SK-N-SH treated with all-trans-retinoic acid at 6 μM for 48 hours (cell line): ENCODE data around the gene OR4F15.

ENCODE experiments used
- ATAC-seq: fragments of 200-7000 bp; cut with Tn5 transposase; 3 replicates; pipeline ENCODE4 v1.9.1; 2020; ENCODE audit warnings: mild to moderate bottlenecking, moderate library complexity
- ARNTL ChIP-seq: fragments of 450-650 bp; formaldehyde crosslinking; IDR thresholded peaks from 2 replicates; pipeline ENCODE4 v1.5.0; 2020; ENCODE audit warnings: low read depth, mild to moderate bottlenecking, moderate library complexity, borderline replicate concordance
- BACH2 ChIP-seq: fragments of 250-450 bp; sonication (Bioruptor Pico); IDR thresholded peaks from 2 replicates; pipeline ENCODE4 v1.9.0; 2021; ENCODE audit warnings: mild to moderate bottlenecking, borderline replicate concordance
- CREB5 ChIP-seq: fragments of 250-450 bp; sonication (Bioruptor Pico); IDR thresholded peaks from 2 replicates; pipeline ENCODE4 v1.5.1; 2020; ENCODE audit warnings: low read depth, mild to moderate bottlenecking, moderate library complexity
- CSDC2 ChIP-seq: fragments of 250-450 bp; sonication (Bioruptor Pico); IDR thresholded peaks from 2 replicates; pipeline ENCODE4 v1.5.0; 2020; ENCODE audit warnings: mild to moderate bottlenecking, moderate library complexity
- CSRNP3 ChIP-seq: fragments of 250-450 bp; sonication (Bioruptor Pico); IDR thresholded peaks from 2 replicates; pipeline ENCODE4 v1.5.1; 2021; ENCODE audit warnings: mild to moderate bottlenecking, moderate library complexity
- ESRRG ChIP-seq: fragments of 250-450 bp; sonication (Bioruptor Pico); IDR thresholded peaks from 2 replicates; pipeline ENCODE4 v1.6.1; 2021; ENCODE audit warnings: mild to moderate bottlenecking
- GLIS3 ChIP-seq: fragments of 250-450 bp; sonication (Bioruptor Pico); IDR thresholded peaks from 2 replicates; pipeline ENCODE4 v1.5.0; 2020; ENCODE audit warnings: mild to moderate bottlenecking, moderate library complexity
- ISL1 ChIP-seq: fragments of 250-450 bp; sonication (Bioruptor Pico); IDR thresholded peaks from 2 replicates; pipeline ENCODE4 v2.1.2; 2022; ENCODE audit warnings: mild to moderate bottlenecking, moderate library complexity
- OSR1 ChIP-seq: fragments of 250-450 bp; sonication (Bioruptor Pico); IDR thresholded peaks from 2 replicates; pipeline ENCODE4 v1.8.0; 2022; ENCODE audit warnings: moderate library complexity, mild to moderate bottlenecking, inconsistent platforms
- PPARA ChIP-seq: fragments of 250-450 bp; sonication (Bioruptor Pico); IDR thresholded peaks from 2 replicates; pipeline ENCODE4 v1.5.0; 2020; ENCODE audit warnings: mild to moderate bottlenecking, borderline replicate concordance
- RARB ChIP-seq: fragments of 250-450 bp; sonication (Bioruptor Pico); IDR thresholded peaks from 2 replicates; pipeline ENCODE4 v1.8.0; 2021; ENCODE audit warnings: mild to moderate bottlenecking, moderate library complexity
- SNAI2 ChIP-seq: fragments of 250-450 bp; sonication (Bioruptor Pico); IDR thresholded peaks from 2 replicates; pipeline ENCODE4 v1.5.0; 2020; ENCODE audit warnings: mild to moderate bottlenecking, moderate library complexity
- TCF4 ChIP-seq: fragments of 250-450 bp; sonication (Bioruptor Pico); IDR thresholded peaks from 2 replicates; pipeline ENCODE4 v1.8.0; 2021; ENCODE audit warnings: mild to moderate bottlenecking, moderate library complexity, borderline replicate concordance
- TOX ChIP-seq: fragments of 250-450 bp; sonication (Bioruptor Pico); IDR thresholded peaks from 2 replicates; pipeline ENCODE4 v1.8.0; 2021; ENCODE audit warnings: mild to moderate bottlenecking, moderate library complexity, borderline replicate concordance
- TSHZ2 ChIP-seq: fragments of 250-450 bp; sonication (Bioruptor Pico); IDR thresholded peaks from 2 replicates; pipeline ENCODE4 v1.5.0; 2020; ENCODE audit warnings: mild to moderate bottlenecking, moderate library complexity
- ZC3H10 ChIP-seq: fragments of 250-450 bp; sonication (Bioruptor Pico); IDR thresholded peaks from 2 replicates; pipeline ENCODE4 v1.5.1; 2021; ENCODE audit warnings: mild to moderate bottlenecking, moderate library complexity
- ZFP3 ChIP-seq: fragments of 250-450 bp; sonication (Bioruptor Pico); IDR thresholded peaks from 2 replicates; pipeline ENCODE4 v1.5.0; 2020; ENCODE audit warnings: mild to moderate bottlenecking, moderate library complexity
- ZFP30 ChIP-seq: fragments of 450-650 bp; formaldehyde crosslinking; IDR thresholded peaks from 2 replicates; pipeline ENCODE4 v1.5.0; 2022; ENCODE audit warnings: mild to moderate bottlenecking, moderate library complexity
- ZNF565 ChIP-seq: fragments of 450-650 bp; formaldehyde crosslinking; conservative IDR thresholded peaks from 2 replicates; pipeline ENCODE4 v1.5.0; 2020; ENCODE audit warnings: low read depth, mild to moderate bottlenecking, moderate library complexity
- ZNF70 ChIP-seq: fragments of 450-650 bp; formaldehyde crosslinking; IDR thresholded peaks from 2 replicates; pipeline ENCODE4 v1.5.0; 2020; ENCODE audit warnings: mild to moderate bottlenecking, moderate library complexity
- ZNF8 ChIP-seq: fragments of 450-650 bp; formaldehyde crosslinking; IDR thresholded peaks from 2 replicates; pipeline ENCODE4 v1.5.0; 2020; ENCODE audit warnings: mild to moderate bottlenecking, moderate library complexity
- TF ChIP-seq, protein P1 (sequence below): fragments of 250-450 bp; sonication (Bioruptor Pico); IDR thresholded peaks from 2 replicates; pipeline ENCODE4 v1.8.0; 2020; ENCODE audit warnings: mild to moderate bottlenecking, moderate library complexity, borderline replicate concordance
- TF ChIP-seq, protein P2 (sequence below): fragments of 250-450 bp; sonication (Bioruptor Pico); IDR thresholded peaks from 2 replicates; pipeline ENCODE4 v1.8.0; 2021; ENCODE audit warnings: low read depth, mild to moderate bottlenecking, moderate library complexity, borderline replicate concordance

Gene OR4F15

GRCh38 chr15:101804941-101805340 is 7.1 kb upstream of the OR4F15 start (continued):
- TF ChIP-seq, protein P1, sequence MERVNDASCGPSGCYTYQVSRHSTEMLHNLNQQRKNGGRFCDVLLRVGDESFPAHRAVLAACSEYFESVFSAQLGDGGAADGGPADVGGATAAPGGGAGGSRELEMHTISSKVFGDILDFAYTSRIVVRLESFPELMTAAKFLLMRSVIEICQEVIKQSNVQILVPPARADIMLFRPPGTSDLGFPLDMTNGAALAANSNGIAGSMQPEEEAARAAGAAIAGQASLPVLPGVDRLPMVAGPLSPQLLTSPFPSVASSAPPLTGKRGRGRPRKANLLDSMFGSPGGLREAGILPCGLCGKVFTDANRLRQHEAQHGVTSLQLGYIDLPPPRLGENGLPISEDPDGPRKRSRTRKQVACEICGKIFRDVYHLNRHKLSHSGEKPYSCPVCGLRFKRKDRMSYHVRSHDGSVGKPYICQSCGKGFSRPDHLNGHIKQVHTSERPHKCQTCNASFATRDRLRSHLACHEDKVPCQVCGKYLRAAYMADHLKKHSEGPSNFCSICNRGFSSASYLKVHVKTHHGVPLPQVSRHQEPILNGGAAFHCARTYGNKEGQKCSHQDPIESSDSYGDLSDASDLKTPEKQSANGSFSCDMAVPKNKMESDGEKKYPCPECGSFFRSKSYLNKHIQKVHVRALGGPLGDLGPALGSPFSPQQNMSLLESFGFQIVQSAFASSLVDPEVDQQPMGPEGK (CRISPR knock-in tag), result no peak
- no peak for TF ChIP-seq TCF4 (CRISPR knock-in tag)
- TF ChIP-seq CSDC2 (CRISPR knock-in tag), result no peak
- no peak for TF ChIP-seq GLIS3 (CRISPR knock-in tag)
- TF ChIP-seq ZNF70 (CRISPR knock-in tag), result no peak
- no peak for TF ChIP-seq ZFP3 (CRISPR knock-in tag)

DNA sequence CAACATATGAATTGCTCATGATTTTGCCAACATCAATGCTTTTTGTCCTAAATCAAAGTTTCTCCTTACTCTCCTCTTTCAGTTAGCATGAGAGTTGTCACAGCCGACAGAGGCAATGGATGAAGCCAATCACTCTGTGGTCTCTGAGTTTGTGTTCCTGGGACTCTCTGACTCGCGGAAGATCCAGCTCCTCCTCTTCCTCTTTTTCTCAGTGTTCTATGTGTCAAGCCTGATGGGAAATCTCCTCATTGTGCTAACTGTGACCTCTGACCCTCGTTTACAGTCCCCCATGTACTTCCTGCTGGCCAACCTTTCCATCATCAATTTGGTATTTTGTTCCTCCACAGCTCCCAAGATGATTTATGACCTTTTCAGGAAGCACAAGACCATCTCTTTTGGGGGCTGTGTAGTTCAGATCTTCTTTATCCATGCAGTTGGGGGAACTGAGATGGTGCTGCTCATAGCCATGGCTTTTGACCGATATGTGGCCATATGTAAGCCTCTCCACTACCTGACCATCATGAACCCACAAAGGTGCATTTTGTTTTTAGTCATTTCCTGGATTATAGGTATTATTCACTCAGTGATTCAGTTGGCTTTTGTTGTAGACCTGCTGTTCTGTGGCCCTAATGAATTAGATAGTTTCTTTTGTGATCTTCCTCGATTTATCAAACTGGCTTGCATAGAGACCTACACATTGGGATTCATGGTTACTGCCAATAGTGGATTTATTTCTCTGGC is 6.2 kb upstream of the OR4F15 start:
- TF ChIP-seq ZFP30 (CRISPR knock-in tag) (no peak), BACH2 (CRISPR knock-in tag) (no peak), RARB (CRISPR knock-in tag) (no peak), ZNF70 (CRISPR knock-in tag) (no peak), OSR1 (no peak), ZC3H10 (CRISPR knock-in tag) (no peak), TOX (CRISPR knock-in tag) (no peak), CSDC2 (CRISPR knock-in tag) (no peak)
- TF ChIP-seq, all 23 proteins: peak for 0
- ATAC-seq, result no peak

DNA sequence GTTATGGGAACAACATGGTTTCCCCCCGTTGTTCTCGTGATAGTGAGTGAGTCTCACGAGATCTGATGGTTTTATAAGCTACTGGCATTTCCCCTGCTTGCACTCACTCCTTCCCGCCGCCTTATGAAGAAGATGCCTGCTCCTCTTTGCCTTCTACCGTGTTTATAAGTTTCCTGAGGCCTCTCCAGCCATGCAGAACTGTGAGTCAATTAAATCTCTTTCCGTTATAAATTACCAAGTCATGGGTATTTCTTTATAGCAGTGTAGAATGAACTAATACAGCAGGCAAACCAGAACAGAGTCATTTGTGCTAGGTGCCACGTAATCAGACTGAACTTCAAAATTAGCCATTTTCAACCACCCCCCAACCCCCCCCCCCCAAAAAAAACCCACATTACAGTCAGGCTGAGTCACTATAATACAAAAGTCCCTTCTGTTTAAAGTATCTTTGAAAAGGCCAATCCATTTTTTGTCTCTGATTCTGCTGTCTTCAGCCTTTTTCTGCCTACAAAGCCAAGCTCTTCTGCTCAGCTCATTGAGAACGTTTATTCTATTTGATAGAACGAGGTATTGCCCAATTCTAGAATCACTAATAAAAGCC is 4.6 kb upstream of the OR4F15 start:
- TF ChIP-seq SNAI2 (CRISPR knock-in tag) (no peak), ESRRG (no peak), ZC3H10 (CRISPR knock-in tag) (no peak), ZFP30 (CRISPR knock-in tag) (no peak), ARNTL (CRISPR knock-in tag) (no peak), TSHZ2 (CRISPR knock-in tag) (no peak), OSR1 (no peak)
- TF ChIP-seq, protein P2, sequence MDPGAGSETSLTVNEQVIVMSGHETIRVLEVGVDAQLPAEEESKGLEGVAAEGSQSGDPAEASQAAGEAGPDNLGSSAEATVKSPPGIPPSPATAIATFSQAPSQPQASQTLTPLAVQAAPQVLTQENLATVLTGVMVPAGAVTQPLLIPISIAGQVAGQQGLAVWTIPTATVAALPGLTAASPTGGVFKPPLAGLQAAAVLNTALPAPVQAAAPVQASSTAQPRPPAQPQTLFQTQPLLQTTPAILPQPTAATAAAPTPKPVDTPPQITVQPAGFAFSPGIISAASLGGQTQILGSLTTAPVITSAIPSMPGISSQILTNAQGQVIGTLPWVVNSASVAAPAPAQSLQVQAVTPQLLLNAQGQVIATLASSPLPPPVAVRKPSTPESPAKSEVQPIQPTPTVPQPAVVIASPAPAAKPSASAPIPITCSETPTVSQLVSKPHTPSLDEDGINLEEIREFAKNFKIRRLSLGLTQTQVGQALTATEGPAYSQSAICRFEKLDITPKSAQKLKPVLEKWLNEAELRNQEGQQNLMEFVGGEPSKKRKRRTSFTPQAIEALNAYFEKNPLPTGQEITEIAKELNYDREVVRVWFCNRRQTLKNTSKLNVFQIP, result no peak
- TF ChIP-seq, all 23 proteins: peak for 0
- ATAC-seq, result no peak

GRCh38 chr15:101808201-101808600 is 3.8 kb upstream of the OR4F15 start:
- ATAC-seq, result no peak; the same call in 2 of the 3 replicates
- TF ChIP-seq CREB5 (no peak), BACH2 (CRISPR knock-in tag) (no peak), ZNF8 (CRISPR knock-in tag) (no peak), ZFP30 (CRISPR knock-in tag) (no peak), ISL1 (no peak), ZNF70 (CRISPR knock-in tag) (no peak), ZFP3 (CRISPR knock-in tag) (no peak), CSDC2 (CRISPR knock-in tag) (no peak), ARNTL (CRISPR knock-in tag) (no peak), ZNF565 (CRISPR knock-in tag) (no peak), PPARA (CRISPR knock-in tag) (no peak), RARB (CRISPR knock-in tag) (no peak), CSRNP3 (CRISPR knock-in tag) (no peak)
- TF ChIP-seq, protein P1 (CRISPR knock-in tag), result no peak
